Activated gamma-delta T cell treated with Interleukin-2 at 50 U/mL for 16 hours (primary cell): ENCODE data around the gene KRTAP22-1.

Source experiments
- DNase-seq: peaks from one replicate; pipeline ENCODE4 v3.0.0-alpha.2; 2020

KRTAP22-1 gene

DNA sequence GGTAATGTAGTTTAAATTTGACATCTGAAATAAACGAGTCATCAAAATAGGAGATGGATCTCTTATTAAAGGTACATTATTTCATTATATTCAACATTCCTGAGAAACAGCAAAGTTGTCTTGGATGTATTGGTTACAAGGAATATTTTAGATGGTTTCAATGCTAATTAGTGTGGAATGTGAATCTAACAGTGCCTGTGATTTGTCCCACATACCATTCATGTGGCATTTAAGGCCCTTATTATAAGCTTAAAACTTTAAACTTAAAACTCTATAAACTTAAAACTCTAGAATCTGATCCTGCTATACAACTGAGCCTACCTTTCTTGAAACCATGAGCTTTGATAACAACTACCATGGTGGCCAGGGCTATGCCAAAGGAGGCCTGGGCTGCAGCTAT, at the start of gene KRTAP22-1:
TSS of gene KRTAP22-1 (plus strand) at position 301 of the 400 bp plus-strand sequence.
- DNase-seq, result no peak

DNA sequence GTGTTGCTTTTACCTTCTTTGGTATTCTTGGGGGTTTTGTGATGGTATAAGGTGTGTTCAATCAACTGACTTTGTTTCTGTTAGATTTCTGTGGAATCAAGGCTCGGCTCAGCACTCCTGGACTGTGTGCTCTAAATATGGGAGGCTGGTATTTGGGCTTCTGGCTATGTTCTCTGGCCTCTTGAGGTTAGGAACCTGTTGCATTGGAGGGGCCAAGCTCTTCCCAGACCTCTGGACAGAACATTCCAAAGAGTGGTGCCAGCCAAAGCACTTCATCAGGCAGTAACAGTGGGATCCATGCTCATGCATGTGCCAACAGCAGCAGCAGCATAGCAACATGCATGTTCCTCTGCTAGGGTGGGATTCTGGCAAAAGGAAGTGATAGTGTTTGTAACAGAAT, 48.1 kb upstream of the KRTAP22-1 start:
- no peak for DNase-seq

DNA sequence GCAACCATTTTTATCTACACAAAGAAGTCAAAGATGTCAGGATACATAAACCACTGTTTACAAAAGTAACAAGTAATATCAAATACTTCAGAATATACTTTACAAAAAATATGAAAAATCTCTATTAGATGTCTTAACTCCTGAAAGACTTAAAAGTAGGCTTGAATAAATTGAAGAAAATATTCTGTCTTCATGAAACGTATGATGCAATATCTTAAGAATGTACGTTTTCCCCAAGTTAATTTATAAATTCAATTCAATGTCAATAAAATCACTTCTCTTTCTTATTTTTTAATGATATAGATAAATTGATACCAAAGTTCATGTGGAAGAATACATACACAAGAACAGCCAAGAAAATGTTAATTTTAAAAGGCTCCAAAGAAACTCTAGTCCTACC, 45.8 kb upstream of the KRTAP22-1 start:
- DNase-seq, result no peak

DNA sequence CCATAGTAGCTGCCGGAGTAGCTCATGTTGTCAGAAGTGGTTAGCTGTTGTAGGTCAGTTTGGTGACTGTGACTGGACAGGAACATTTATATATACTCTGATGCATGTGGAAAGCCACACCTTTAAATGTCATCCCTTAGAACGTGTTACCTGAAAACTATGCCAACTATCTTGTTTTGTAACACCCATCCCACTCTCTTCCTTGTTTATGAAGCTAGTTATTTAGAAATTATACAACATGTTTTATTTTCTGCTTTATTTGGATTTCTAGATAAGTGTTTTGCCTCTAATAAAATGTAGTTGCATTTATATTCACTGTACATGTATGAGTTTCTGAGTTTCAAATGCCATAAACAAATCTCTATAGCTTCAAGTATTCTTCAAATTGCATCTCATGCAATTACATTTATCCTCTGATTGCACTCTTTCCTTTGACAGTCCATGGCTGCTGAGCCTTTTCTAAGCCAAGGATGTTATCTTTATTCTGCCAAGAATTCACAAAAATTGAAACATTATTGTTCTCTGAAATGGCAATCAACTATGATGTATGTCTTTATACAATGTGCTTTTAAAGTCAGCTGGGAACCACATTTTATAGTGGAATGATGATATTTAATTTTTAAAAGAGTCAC, 39.5 kb upstream of the KRTAP22-1 start, which contains the start of gene KRTAP19-7:
TSS of gene KRTAP19-7 (minus strand) at position 51 of the 632 bp plus-strand sequence. CDS start at position 26, 25 bp downstream.
- no peak for DNase-seq

DNA sequence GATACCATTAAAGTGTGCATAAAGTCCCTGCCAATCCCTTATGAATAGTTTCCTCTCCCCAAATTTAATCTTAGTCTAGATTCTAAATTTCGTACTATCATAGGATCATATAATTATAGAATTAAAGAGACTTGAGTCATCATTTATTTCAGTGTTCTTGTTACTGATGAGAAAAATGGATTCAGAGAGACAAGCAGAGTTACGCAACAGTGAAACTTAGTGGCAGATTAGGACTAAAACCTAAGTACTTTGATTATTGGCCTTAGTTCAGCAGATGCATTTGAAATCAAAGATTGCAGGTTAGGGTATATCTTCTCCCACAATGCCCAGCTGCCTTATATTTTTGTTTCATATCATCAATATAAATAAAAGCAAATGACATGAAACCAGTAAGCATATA, 38.9 kb upstream of the KRTAP22-1 start:
- DNase-seq, result no peak

DNA sequence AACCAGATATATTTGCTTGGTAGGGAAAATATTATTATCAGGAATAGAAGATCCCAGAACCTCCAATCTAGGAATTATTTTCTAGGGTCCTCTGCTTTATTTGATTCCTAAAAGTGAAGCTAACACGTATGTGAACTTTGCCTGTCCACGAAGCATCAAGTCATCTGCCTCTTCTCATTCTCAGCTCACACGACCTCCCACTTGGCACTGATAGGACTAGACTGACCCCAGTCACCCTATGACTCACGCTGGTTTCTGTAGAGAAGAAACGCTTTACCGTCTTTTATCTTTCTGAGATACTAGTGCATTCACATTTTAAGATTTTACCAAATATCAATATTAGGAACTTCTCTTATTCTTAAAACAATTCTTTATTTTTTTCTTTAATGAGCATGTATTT, 37.8 kb upstream of the KRTAP22-1 start:
- DNase-seq, result no peak

DNA sequence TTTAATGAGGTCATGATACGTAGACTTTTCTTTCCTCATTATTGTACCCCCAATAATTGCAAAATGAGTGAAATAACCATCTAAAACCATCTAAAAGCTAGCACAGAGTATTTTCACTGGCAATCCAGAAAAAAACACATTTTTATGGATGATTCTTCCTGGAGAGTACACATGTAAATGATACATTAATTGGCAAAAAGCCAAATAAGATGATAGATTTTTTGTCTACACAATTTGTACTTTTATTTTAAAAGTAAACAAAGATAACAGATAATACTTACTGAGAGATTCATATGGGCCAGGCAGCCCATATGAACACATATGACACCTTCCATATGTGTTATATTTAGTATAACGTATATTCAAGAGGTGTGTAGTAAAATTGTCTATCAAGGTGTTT, 37.3 kb upstream of the KRTAP22-1 start:
- no peak for DNase-seq

DNA sequence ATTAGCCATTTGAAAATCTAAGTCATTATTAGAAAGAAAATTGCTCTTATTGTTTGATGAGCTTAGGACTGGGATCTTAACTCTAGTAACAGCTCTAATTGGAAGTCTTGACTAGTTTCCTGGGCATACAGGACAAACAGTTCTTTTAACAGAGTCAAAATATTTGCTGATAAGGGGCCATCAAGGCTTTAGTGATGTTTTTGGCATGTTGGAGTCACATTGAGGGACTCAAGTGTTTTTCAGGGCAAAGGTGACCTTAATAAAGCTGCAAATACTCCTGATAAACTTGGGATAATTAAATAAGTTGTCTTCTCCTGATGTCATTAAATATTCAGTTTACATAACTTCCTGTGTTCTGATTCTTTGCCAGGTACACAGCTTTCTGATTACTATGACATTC, 33.3 kb upstream of the KRTAP22-1 start:
- DNase-seq, result no peak

DNA sequence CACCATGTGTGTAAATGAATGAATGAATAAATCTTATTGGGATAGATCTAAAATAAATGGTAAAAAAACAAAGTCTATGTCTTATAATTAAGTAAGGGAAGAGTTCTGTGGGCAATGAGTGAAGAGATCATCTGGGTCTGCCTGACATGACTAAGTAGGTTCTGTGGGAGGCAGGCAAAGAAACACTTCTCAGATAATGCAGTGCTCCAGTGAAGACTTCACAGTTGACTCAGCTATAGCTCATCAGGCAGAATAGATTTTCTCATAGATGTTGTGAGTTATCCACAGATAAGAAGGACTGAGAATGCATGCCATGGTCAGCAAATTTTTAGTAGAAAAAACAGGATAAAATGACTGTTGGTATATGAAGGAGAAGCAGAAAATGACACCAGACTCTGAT, 23.1 kb upstream of the KRTAP22-1 start:
- no peak for DNase-seq

DNA sequence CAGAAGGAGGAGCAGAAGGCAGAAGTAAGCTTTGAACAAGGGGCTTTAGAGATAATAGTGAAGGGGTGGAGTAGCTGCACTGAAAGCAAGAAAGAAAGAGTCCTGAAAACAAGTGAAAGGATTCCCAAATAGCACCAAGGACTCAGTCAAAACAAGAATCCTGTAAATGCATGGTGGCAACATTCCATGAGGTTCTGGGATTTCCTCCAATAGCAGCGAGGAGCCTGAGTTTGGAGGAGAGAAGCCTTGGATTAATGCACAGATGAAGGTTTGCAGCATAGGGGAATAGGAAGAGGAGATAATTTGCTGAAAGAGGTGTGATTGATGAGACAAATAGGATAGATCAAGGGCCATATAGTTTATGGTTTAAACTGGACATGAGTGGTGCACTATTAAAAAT, 21.5 kb upstream of the KRTAP22-1 start:
- no peak for DNase-seq

DNA sequence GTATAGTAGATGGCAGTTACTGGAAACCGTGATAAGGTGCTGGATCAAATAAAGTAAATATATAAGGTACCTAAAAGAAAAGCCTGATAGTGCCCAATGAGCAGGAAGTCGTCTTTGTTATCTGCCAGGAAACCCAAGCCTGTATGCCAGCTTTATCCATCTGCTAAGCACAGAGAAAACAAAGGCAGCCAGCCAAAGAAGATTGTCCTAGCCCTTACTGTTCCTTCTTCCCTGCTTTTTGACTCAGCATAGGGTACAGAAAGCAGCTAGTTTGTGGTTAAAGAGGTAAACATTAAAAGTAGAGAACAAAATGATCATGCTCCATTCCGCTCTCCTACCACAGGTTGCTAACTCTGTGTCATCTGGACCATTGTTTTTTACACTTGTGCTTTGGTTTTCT, 20.8 kb upstream of the KRTAP22-1 start:
- DNase-seq, result no peak

DNA sequence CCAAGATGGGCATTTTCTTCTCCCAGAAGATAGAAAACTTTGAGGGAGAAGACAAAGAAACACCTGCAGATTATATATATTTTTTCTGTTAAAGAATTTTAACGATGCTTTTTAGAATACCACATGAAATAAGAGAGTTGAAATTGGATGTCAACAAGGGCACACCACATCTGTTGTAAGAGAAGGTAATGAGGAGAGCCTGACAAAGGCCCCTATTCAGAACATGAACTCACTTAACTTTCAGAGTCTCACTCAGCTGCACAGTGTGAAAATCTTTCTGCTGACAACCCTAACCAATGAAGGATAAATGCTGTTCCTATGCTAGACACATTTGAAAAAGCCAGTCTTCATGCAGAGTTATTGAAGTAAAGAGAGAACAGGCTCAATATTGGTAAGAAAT, 18.0 kb upstream of the KRTAP22-1 start:
- no peak for DNase-seq

DNA sequence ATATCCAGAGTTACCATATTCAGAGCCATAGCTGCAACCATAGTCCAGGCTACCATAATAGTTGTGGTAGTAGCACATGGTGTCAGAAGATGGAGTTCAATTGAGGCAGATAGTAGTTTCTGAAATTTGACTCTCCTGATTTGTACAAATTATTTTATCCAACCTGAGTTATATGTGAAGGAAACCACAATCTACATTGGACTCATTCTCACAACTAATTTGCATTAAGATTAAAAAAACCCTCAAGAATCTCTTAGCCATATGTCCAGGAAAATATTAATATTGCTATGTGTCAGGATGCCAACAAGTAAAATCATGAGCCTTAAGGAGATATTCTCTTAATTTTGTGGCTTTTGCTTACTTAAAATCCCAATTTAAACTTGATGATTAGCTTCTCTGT, 10.6 kb upstream of the KRTAP22-1 start, which contains the start of gene KRTAP22-2:
TSS of gene KRTAP22-2 (minus strand) at position 101 of the 400 bp plus-strand sequence.
- DNase-seq, result no peak

DNA sequence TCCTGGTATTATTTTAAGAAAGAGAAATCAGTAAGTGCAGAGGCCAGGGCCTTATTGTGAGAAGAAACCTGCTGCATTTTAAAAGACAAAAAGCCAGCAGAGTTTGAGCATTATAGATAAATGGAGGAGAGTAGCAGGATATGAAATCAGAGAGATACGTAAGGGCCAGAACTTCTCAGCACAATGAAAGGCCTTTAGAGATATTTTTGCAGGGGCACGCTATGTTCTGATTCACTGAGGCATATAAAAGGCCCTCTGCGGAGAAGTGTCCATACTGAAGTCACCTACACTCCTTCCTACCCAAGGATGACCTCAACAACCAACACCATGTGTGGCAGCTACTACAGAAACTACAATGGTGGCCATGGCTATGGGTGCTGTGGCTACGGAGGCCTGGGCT, 8.7 kb upstream of the KRTAP22-1 start, which contains the start of gene KRTAP6-3:
TSS of gene KRTAP6-3 (plus strand) at position 301 of the 400 bp plus-strand sequence. CDS start at position 307, 6 bp downstream.
- DNase-seq, result no peak

DNA sequence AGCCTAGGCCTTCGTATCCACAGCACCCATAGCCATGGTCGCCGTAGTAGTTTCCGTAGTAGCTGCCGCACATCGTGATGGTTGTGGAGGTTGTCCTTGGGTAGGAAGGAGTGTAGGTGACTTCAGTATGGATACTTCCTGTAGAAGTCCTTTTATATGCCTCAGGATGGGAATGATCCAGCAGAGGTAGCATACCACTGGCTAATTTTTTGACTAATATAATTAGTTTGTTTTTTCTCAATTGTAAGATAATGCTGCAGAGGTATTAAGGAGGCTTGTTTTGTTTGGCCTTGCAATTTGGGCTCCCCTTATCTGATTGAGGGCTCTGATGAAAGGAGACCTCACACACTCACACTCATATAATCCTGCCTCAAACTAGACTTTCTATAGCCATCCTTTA, 2.1 kb upstream of the KRTAP22-1 start, which contains the start of gene KRTAP6-2:
TSS of gene KRTAP6-2 (minus strand) at position 101 of the 400 bp plus-strand sequence. CDS start at position 73, 28 bp downstream.
- no peak for DNase-seq

DNA sequence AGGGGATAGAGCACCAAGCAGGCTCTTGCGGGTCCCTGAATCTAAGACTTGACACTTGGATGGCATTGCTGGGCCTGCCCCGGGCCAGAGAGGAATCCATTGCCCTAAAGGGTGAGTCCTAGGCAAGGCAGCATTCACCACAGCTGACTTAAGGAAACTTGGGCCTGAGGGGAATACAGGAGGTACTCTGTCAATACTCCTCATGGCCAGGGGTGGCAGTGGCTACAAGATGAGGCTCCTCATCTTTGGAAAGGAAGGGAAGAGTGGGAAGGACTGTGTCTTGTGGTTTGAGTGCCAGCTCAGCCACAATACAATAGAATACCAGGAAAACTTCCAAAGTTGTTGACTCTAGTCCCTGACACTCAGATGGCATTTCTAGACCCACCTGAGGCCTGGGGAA, 5.1 kb downstream of the KRTAP22-1 start:
- no peak for DNase-seq

DNA sequence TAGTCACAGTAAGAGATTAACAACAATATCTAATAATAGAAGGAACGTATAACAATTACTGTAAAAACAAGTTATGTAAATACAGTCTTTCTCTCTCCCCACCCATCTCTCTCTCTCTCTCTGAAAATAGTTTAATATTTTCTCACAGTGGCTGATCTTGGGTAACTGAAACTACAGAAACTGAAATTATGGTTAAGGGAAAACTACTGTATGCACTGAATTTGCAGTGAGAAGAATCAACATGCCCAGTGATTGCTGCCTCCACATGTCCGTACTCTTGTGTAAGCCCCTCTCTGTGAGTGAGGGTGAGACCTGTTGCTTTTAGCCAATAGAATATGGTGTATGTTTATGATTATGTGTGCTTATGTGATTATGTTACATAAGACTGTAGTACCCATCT, 11.2 kb downstream of the KRTAP22-1 start:
- no peak for DNase-seq

DNA sequence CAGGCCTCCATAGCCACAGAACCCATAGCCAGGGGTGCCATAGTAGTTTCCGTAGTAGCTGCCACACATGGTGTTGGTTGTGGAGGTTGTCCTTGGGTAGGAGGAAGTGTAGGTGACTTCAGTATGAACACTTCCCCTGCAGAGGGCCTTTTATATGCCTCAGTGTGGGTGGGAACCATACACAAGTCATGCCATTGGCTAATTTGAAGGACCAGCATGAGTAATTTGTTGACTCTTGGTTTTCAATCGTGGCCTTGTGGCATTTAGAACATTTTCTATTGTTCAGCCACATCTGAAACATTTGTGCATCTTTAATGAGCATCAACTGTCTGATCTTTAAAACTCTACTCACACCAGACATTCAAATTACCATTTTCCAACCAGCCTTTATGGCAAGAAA, 12.9 kb downstream of the KRTAP22-1 start, which contains the start of gene KRTAP6-1:
TSS of gene KRTAP6-1 (minus strand) at position 95 of the 400 bp plus-strand sequence. CDS start at position 69, 26 bp downstream.
- DNase-seq, result no peak

DNA sequence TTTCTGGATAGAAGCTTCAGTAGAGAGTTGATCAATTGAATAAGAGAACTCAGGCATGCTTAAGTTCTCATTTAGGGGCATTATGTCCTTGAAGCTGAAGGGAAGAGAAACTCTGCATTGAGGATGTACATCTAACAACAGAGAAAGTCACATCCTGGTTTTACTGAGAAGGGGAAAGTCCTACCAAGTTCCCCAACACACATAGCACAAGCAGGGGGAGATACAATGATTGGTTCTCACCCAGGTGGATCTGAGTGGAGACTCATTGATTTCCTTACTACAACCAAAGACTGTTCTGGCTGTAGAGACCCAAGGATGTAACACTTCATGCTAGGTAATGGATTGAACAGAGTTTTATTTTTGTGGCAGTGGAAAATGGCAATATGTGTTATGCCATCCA, 14.3 kb downstream of the KRTAP22-1 start:
- no peak for DNase-seq

DNA sequence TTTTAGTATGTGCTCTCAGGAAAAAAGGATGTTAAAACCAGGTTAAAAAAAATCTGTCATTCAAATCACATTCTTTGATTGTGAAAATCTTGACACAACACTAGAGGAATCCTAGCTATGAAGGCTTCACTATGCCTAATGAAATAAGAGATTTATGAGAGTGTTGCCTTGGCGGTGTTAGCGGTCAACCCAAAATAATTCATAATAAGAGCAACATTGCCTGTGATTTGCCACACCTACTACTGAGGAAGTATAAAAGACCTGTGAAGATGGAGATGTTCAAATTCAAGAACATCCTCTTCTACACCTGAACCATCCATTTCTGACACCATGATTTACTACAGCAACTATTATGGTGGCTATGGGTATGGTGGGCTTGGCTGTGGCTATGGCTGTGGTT, 15.2 kb downstream of the KRTAP22-1 start, which contains the start of gene KRTAP20-1:
TSS of gene KRTAP20-1 (plus strand) at position 301 of the 400 bp plus-strand sequence. CDS start at position 331, 30 bp downstream.
- DNase-seq, result no peak

DNA sequence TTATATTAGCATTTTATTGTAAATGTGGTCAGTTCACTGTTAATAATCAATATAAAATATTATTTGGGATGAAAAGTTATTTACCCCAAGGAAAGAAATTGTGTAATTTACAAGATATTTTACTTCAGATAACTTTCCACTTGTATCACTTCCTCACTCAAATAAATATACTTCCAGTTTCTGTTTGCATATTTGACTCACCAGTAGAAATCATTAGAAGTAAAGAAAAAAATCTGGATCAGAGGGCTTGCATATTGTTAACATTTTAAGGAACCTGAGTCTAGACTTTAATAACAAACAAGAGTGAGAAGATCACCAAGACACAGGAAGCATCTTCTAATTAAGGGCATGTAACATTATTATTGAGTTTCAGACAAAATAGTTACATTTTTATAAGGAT, 19.2 kb downstream of the KRTAP22-1 start:
- DNase-seq, result no peak

DNA sequence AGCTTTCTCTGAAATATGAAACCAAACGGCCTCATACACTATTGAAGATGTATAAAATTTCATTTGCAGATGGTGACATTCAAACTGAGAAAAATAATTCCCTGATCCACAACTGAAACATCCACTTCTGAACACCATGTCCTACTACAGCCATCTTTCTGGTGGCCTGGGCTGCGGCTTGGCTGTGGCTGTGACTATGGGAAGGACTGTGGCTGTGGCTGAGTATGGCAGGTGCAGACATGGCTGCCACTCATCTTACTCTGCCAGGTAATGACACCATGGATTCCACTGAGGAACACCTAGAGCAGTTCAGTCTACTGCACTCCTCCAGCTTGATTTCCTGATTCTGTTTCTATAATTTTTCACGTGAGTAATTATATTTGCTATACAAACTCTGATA, 19.6 kb downstream of the KRTAP22-1 start, which contains the start of gene KRTAP20-4:
TSS of gene KRTAP20-4 (plus strand) at position 106 of the 400 bp plus-strand sequence.
- no peak for DNase-seq

DNA sequence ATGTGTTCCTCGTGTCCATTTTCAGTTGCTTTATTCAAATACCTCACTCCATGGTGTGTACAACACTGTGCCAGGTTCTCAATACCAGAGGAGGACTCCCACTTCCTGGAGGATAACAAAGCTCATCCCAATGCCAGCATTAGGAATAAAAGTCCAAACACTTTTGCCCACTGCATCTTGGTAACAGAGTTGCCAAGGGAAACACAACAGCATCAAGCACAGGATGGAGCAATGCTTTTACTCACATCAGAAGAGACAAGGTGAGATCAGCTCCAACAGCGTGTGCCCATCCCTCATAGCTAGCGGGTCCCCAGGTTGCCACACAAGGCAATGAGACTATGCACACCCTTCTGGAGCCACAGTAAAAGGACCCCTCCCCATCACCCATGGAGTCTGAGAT, 22.5 kb downstream of the KRTAP22-1 start:
- no peak for DNase-seq

DNA sequence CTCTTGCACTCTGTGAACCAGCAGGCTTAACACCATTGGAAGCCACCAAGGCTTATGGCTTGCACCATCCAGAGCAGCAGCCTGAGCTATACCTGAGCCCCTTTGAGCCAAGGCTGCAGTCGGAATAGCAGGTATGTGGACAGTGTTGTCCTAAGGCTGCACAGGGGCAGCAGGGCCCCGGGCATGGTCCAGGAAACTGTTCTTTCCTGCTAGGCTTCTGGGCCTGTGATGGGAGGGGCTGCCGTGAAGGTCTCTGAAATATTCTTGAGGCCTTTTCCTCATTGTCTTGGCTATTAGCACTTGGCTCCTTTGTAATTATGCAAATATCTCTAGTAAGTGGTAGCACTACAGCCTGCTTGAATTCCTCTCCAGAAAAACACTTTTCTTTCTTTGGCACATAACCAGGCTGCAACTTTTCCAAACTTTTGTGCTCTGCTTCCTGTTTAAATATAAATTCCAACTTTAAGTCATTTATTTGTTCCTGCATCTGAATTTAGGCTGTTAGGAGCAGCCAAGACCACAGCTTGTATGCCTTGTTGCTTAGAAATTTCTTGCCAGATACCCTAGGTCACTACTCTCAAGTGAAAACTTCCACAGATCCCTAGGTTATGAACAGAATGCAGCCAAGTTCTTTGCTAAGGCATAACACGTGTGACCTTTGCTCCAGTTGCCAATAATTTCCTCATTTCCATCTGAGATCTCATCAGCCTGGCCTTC, 24.7 kb downstream of the KRTAP22-1 start:
- DNase-seq, result no peak
